Measurements from ENCODE around the gene OPCML. TPM values are rescaled to one million over a fixed set of nuclear protein-coding genes. Genes with fewer than 3 reads are reported as not detected.

The OPCML gene
- total RNA-seq, 1 experiment from 2014 or later = 0.94 TPM

DNA sequence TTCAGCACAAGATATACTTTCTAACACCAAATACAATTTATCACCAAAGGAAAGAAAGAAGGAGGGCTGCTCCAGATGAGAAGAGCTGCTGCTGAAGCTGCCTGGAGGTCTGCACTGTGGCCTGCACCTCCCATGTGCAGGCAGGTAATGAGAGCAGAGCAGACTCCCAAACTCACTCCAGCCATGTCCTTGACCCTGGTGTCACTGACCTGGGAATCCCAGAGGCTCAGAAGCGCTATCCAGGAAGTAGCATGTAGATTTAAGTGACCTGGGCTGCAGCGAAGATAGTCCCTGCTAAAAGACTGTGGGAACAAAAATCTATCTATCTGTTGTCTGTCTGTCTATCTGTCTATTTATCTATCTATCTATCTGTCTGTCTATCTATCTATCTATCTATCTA is 816.3 kb downstream of the OPCML start:
- DNase-seq = no peak
- Mint-ChIP-seq H3K36me3 (ENCODE audit: insufficient read depth in 1 of 3, low read depth in 3 of 3) (no peaks in the 10 kb centered on the region), H3K4me3 (no peak overlapping the region), H3K27ac (no peak overlapping the region), H3K4me1 (peaks cover 14 to 19% of the 10 kb centered on the region in 2 experiments), H3K27me3 (ENCODE audit: low read depth) (no peaks in the 10 kb centered on the region), H3K9me3 (no peaks in the 10 kb centered on the region)
- H4K91ac ChIP-seq (ENCODE audit: insufficient read length, low read depth, low read length) = no peak overlapping the region
- H3K9ac ChIP-seq (ENCODE audit: extremely low read depth, insufficient read length, low read length) = no peak overlapping the region
- no peaks in the 10 kb centered on the region; the same call in 1 of the 2 replicates for H3K27me3 ChIP-seq (ENCODE audit: insufficient read depth, low read length)
- H2BK20ac ChIP-seq (ENCODE audit: low read depth, low read length, poor library complexity, severe bottlenecking) = no peak overlapping the region
- H3K4me1 ChIP-seq (ENCODE audit: insufficient read depth, low read length) = no peaks in the 10 kb centered on the region; the same call in 1 of the 2 replicates
- no peak overlapping the region for H3T11ph ChIP-seq (ENCODE audit: low read length)
- H2BK15ac ChIP-seq (ENCODE audit: low read depth, low read length) = no peak overlapping the region
- H2BK5ac ChIP-seq (ENCODE audit: insufficient read length, low read length) = no peak overlapping the region
- H2AFZ ChIP-seq (ENCODE audit: low read length) = no peak overlapping the region
- H3K23ac ChIP-seq (ENCODE audit: insufficient read length, low read depth, low read length) = no peak overlapping the region
- no peak overlapping the region for H3K56ac ChIP-seq (ENCODE audit: insufficient read length, low read depth, low read length)
- H3K14ac ChIP-seq (ENCODE audit: insufficient read depth, low read length) = no peak overlapping the region
- no peak for TF ChIP-seq CTCF (conservative IDR thresholded peaks at IDR 0.05)
- no peak overlapping the region for H4K8ac ChIP-seq (replicated peaks; ENCODE audit: insufficient read length, low read depth, low read length)
- H2BK12ac ChIP-seq (ENCODE audit: insufficient read length, low read depth, low read length) = no peak overlapping the region
- WGBS (ENCODE audit: extremely low coverage, insufficient read length, low lambda C conversion rate) = no CpG with 5 or more reads among the region's 2 CpGs
- H3K23me2 ChIP-seq (ENCODE audit: insufficient read length, low read depth, low read length, poor library complexity, severe bottlenecking) = no peaks in the 10 kb centered on the region
- H2BK120ac ChIP-seq (ENCODE audit: low read depth, low read length, poor library complexity, severe bottlenecking) = no peak overlapping the region
- no peak overlapping the region for H3K27ac ChIP-seq (ENCODE audit: insufficient read length, low read depth, low read length)
- H4K20me1 ChIP-seq (ENCODE audit: control insufficient read depth, insufficient read depth, insufficient read length) = no peaks in the 10 kb centered on the region
- no peak overlapping the region for H3K4me2 ChIP-seq (ENCODE audit: insufficient read depth, insufficient read length, low read length)
- no peak overlapping the region for H2AK5ac ChIP-seq (ENCODE audit: insufficient read length, low read length)
- no peak overlapping the region for H4K5ac ChIP-seq (ENCODE audit: insufficient read length, low read depth, low read length)
- no peak overlapping the region for H3K4ac ChIP-seq (ENCODE audit: low read depth, low read length)
- H3K18ac ChIP-seq (ENCODE audit: insufficient read length, low read depth, low read length) = no peak overlapping the region
- H3K9me3 ChIP-seq (ENCODE audit: control insufficient read depth, low read depth, low read length) = no peaks in the 10 kb centered on the region
- no peaks in the 10 kb centered on the region for H3K79me2 ChIP-seq (ENCODE audit: insufficient read depth, low read length)
- no peaks in the 10 kb centered on the region for H3K79me1 ChIP-seq (ENCODE audit: insufficient read depth, low read depth, low read length, poor library complexity, severe bottlenecking)

Measured in H9 (cell line).